ENCODE measurements around the gene LOXHD1.

LOXHD1 gene

DNA sequence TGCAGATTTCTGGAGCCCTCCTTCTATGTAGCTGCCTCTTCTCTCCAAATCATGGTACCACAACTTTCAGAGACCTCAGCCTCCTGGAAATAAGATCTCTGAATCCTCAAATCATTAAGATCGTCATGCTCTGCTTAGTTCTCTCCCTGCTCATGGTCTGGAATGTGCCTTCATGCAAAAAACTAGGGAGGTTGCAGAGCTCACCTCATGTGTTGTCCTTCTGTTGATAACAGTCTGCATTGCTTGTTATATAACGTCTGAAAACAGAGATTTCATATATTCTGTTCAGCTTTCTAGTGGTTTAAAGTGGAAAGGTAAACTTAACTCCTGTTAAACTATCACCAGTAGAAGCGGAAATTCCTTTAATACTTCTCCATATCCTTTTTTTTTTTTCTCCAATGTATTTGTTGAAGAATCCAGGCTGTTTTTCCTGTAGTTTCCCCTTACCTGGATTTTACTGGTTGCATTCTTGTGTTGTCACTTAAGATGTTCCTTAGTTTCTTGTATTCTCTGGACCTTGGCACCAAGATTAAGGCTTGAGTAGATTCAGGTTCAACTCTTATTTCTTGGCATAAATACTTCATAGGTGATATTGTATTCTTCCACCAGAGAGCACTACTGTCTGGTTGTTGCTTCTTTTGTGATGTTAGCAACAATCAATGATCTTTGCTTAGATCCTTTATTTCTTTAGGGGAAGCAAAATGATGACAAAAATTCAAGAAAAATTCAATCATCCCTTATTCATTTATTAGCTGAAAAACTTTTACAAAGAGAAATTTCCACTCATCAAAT lies 211.3 kb downstream of the LOXHD1 start:
- DNase-seq (ENCODE audit: low read depth), result no peak
- TF ChIP-seq CTCF (IDR thresholded peaks at IDR 0.05; ENCODE audit: low read depth, low read length), result no peak
- no peak overlapping the region for H3K4me3 ChIP-seq (ENCODE audit: low read depth, low read length)

DNA sequence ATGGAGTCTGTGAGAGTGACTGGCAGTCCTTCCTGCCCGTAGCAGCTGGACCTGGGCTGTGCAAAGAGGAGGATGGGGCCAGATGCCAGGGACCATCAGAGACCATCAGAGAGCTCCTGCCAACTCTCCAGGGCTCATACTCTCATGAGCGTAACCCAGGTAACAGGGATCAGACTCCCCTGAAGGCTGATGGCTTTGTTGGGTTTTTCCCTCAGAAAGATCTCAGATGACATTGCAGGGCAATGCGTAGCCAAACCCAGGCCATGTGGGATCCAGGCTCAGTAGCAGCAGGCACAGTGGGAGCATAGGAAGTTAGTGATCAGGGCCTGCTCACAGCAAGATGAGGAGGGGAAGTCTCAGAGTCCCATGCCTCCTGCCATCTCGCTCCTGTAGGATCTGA lies 218.0 kb downstream of the LOXHD1 start:
- TF ChIP-seq POLR2A (IDR thresholded peaks at IDR 0.05; ENCODE audit: extremely low read depth, insufficient read length) (no peak), CTCF (IDR thresholded peaks at IDR 0.05; ENCODE audit: low read depth, low read length) (no peak), MYC (IDR thresholded peaks at IDR 0.05; ENCODE audit: low read depth, low read length) (no peak)
- TF ChIP-seq, protein P1, sequence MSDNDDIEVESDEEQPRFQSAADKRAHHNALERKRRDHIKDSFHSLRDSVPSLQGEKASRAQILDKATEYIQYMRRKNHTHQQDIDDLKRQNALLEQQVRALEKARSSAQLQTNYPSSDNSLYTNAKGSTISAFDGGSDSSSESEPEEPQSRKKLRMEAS (IDR thresholded peaks at IDR 0.05; ENCODE audit: low read depth, low read length), result no peak
- H3K4me3 ChIP-seq (ENCODE audit: low read depth, low read length), result no peak overlapping the region
- DNase-seq (ENCODE audit: low read depth), result no peak

- DNase-seq (ENCODE audit: low read depth), result no peak
- no peak overlapping the region for H3K4me3 ChIP-seq (ENCODE audit: low read depth, low read length)
- TF ChIP-seq POLR2A (IDR thresholded peaks at IDR 0.05; ENCODE audit: extremely low read depth, insufficient read length) (no peak), CTCF (IDR thresholded peaks at IDR 0.05; ENCODE audit: low read depth, low read length) (no peak), MYC (IDR thresholded peaks at IDR 0.05; ENCODE audit: low read depth, low read length) (no peak)
- TF ChIP-seq, protein P1 (IDR thresholded peaks at IDR 0.05; ENCODE audit: low read depth, low read length), result no peak
Measured at GRCh38 chr18:46437061-46437460, 220.0 kb downstream of the LOXHD1 start.

- H3K4me3 ChIP-seq (ENCODE audit: low read depth, low read length), result no peak overlapping the region
- no peak for DNase-seq (ENCODE audit: low read depth)
- TF ChIP-seq MYC (IDR thresholded peaks at IDR 0.05; ENCODE audit: low read depth, low read length) (no peak), POLR2A (IDR thresholded peaks at IDR 0.05; ENCODE audit: extremely low read depth, insufficient read length) (no peak), CTCF (IDR thresholded peaks at IDR 0.05; ENCODE audit: low read depth, low read length) (no peak)
- TF ChIP-seq, protein P1 (IDR thresholded peaks at IDR 0.05; ENCODE audit: low read depth, low read length), result no peak
Measured at GRCh38 chr18:46436621-46437020, 220.4 kb downstream of the LOXHD1 start.

DNA sequence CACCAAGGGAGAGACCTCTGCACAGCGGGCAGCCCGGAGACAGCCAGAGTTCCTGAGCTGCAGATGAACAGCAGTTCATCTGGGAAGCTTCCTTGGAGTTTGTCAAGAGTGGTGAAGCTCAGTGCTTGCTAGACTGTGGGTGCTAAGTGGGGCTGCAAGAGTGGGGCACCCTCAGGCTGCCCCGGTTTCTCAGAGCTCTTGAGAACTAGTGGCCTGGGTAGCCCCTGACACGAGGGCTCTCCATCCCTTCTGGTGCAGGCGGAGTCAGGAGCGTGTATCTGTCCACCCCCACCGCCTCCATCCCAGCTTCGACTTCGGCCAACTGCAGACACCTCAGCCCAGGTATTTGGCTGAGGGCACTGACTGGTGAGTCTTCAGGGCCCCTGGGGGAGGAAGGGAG lies 222.0 kb downstream of the LOXHD1 start:
- no peak overlapping the region for H3K4me3 ChIP-seq (ENCODE audit: low read depth, low read length)
- TF ChIP-seq POLR2A (IDR thresholded peaks at IDR 0.05; ENCODE audit: extremely low read depth, insufficient read length), result no peak
- TF ChIP-seq, protein P1 (IDR thresholded peaks at IDR 0.05; ENCODE audit: low read depth, low read length), result no peak
- no peak for TF ChIP-seq MYC (IDR thresholded peaks at IDR 0.05; ENCODE audit: low read depth, low read length)
- TF ChIP-seq CTCF (IDR thresholded peaks at IDR 0.05; ENCODE audit: low read depth, low read length), result no peak

GRCh38 chr18:46434629-46435028 lies 222.4 kb downstream of the LOXHD1 start:
- no peak overlapping the region for H3K4me3 ChIP-seq (ENCODE audit: low read depth, low read length)
- no peak for DNase-seq (ENCODE audit: low read depth)
- TF ChIP-seq POLR2A (IDR thresholded peaks at IDR 0.05; ENCODE audit: extremely low read depth, insufficient read length) (no peak), MYC (IDR thresholded peaks at IDR 0.05; ENCODE audit: low read depth, low read length) (no peak), CTCF (IDR thresholded peaks at IDR 0.05; ENCODE audit: low read depth, low read length) (no peak)
- TF ChIP-seq, protein P1 (IDR thresholded peaks at IDR 0.05; ENCODE audit: low read depth, low read length), result no peak

More for the DNA sequence above, 222.0 kb downstream of the LOXHD1 start:
- no peak for DNase-seq (ENCODE audit: low read depth)
